Mucosa of stomach (tissue), 1 donor: ENCODE measurements around the gene ADAMTSL5.
"Not testable (repeated sequence)": the region's sequence is repeated elsewhere in the genome, so short reads cannot be mapped to it uniquely, and the experiment has no call there.

Experiments
- H3K27me3 ChIP-seq: one replicate; pipeline ENCODE4 v1.7.0; 2013; ENCODE audit warnings: mild to moderate bottlenecking, low read length; ENCODE audit not compliant: control insufficient read depth, insufficient read depth
- H3K36me3 ChIP-seq: one replicate; pipeline ENCODE4 v1.7.0; 2013; ENCODE audit warnings: low read length; ENCODE audit not compliant: control insufficient read depth, insufficient read depth
- H3K4me1 ChIP-seq: one replicate; pipeline ENCODE4 v1.7.0; 2013; ENCODE audit warnings: mild to moderate bottlenecking, low read length; ENCODE audit not compliant: control insufficient read depth, insufficient read depth
- H3K4me3 ChIP-seq: one replicate; pipeline ENCODE4 v1.7.0; 2013; ENCODE audit warnings: low read length
- H3K9ac ChIP-seq: one replicate; pipeline ENCODE4 v1.7.0; 2013; ENCODE audit warnings: mild to moderate bottlenecking, low read length, moderate library complexity
- H3K9me3 ChIP-seq: one replicate; pipeline ENCODE4 v1.7.0; 2013; ENCODE audit warnings: mild to moderate bottlenecking, low read length, moderate library complexity; ENCODE audit not compliant: control insufficient read depth
- donor health status: Pancreatic carcinoma.

Gene ADAMTSL5

GRCh38 chr19:1488282-1488601, 24.6 kb downstream of the ADAMTSL5 start:
- H3K4me1 ChIP-seq = peaks cover 16% of the 10 kb centered on the region
- H3K36me3 ChIP-seq = no peaks in the 10 kb centered on the region
- no peak overlapping the region for H3K4me3 ChIP-seq
- no peak overlapping the region for H3K9ac ChIP-seq
- peaks cover 7% of the 10 kb centered on the region for H3K27me3 ChIP-seq
- no peaks in the 10 kb centered on the region for H3K9me3 ChIP-seq

- no peak overlapping the region for H3K9ac ChIP-seq
- H3K4me1 ChIP-seq = peaks cover 16% of the 10 kb centered on the region
- H3K36me3 ChIP-seq = no peaks in the 10 kb centered on the region
- peaks cover 7% of the 10 kb centered on the region for H3K27me3 ChIP-seq
- H3K4me3 ChIP-seq = no peak overlapping the region
- no peaks in the 10 kb centered on the region for H3K9me3 ChIP-seq
Measured at GRCh38 chr19:1487576-1488281, 25.1 kb downstream of the ADAMTSL5 start.

GRCh38 chr19:1486720-1487575, 25.9 kb downstream of the ADAMTSL5 start:
- no peaks in the 10 kb centered on the region for H3K9me3 ChIP-seq
- H3K4me3 ChIP-seq = no peak overlapping the region
- peaks cover 6% of the 10 kb centered on the region for H3K27me3 ChIP-seq
- peaks cover 16% of the 10 kb centered on the region for H3K4me1 ChIP-seq
- H3K9ac ChIP-seq = no peak overlapping the region
- H3K36me3 ChIP-seq = no peaks in the 10 kb centered on the region

- no peak overlapping the region for H3K4me3 ChIP-seq
- no peaks in the 10 kb centered on the region for H3K9me3 ChIP-seq
- no peaks in the 10 kb centered on the region for H3K36me3 ChIP-seq
- no peak overlapping the region for H3K9ac ChIP-seq
- H3K27me3 ChIP-seq = no peaks in the 10 kb centered on the region
- no peaks in the 10 kb centered on the region for H3K4me1 ChIP-seq
Measured at GRCh38 chr19:1483979-1484428, 28.8 kb downstream of the ADAMTSL5 start.

- H3K9ac ChIP-seq = no peak overlapping the region
- no peaks in the 10 kb centered on the region for H3K4me1 ChIP-seq
- no peaks in the 10 kb centered on the region for H3K27me3 ChIP-seq
- no peaks in the 10 kb centered on the region for H3K9me3 ChIP-seq
- H3K4me3 ChIP-seq = no peak overlapping the region
- H3K36me3 ChIP-seq = no peaks in the 10 kb centered on the region
Measured at GRCh38 chr19:1483131-1483978, 29.5 kb downstream of the ADAMTSL5 start.

GRCh38 chr19:1482361-1483130, 30.3 kb downstream of the ADAMTSL5 start:
- no peak overlapping the region for H3K9ac ChIP-seq
- H3K36me3 ChIP-seq = no peaks in the 10 kb centered on the region
- H3K4me1 ChIP-seq = no peaks in the 10 kb centered on the region
- H3K4me3 ChIP-seq = no peak overlapping the region
- no peaks in the 10 kb centered on the region for H3K9me3 ChIP-seq
- H3K27me3 ChIP-seq = no peaks in the 10 kb centered on the region

GRCh38 chr19:1481893-1482360, 30.9 kb downstream of the ADAMTSL5 start:
- H3K4me3 ChIP-seq = no peak overlapping the region
- H3K36me3 ChIP-seq = no peaks in the 10 kb centered on the region
- H3K27me3 ChIP-seq = no peaks in the 10 kb centered on the region
- H3K9ac ChIP-seq = no peak overlapping the region
- H3K4me1 ChIP-seq = no peaks in the 10 kb centered on the region
- H3K9me3 ChIP-seq = no peaks in the 10 kb centered on the region

GRCh38 chr19:1481224-1481892, 31.5 kb downstream of the ADAMTSL5 start:
- no peak overlapping the region for H3K4me3 ChIP-seq
- no peaks in the 10 kb centered on the region for H3K9me3 ChIP-seq
- no peaks in the 10 kb centered on the region for H3K4me1 ChIP-seq

GRCh38 chr19:1478934-1479707, 33.7 kb downstream of the ADAMTSL5 start, which contains the start of gene C19orf25:
Gene C19orf25, minus strand, starts transcription at chr19:1479215. Its CDS starts 312 bp downstream, at chr19:1478903.
- Histone ChIP-seq H3K4me1 (no peaks in the 10 kb centered on the region), H3K27me3 (no peaks in the 10 kb centered on the region), H3K9me3 (no peaks in the 10 kb centered on the region), H3K4me3 (peak within 1 kb of the TSS; percentile 34), H3K9ac (peak within 1 kb of the TSS; percentile 82), H3K36me3 (no peaks in the 10 kb centered on the region)

More at GRCh38 chr19:1481224-1481892, 31.5 kb downstream of the ADAMTSL5 start:
- H3K27me3 ChIP-seq = no peaks in the 10 kb centered on the region
- H3K9ac ChIP-seq = no peak overlapping the region
- H3K36me3 ChIP-seq = no peaks in the 10 kb centered on the region

- H3K4me1 ChIP-seq, H3K9me3 ChIP-seq, H3K4me3 ChIP-seq, H3K9ac ChIP-seq, H3K36me3 ChIP-seq: not testable (repeated sequence)
- H3K27me3 ChIP-seq = peaks cover 18% of the 10 kb centered on the region
Measured at GRCh38 chr19:1477056-1477455, 35.8 kb downstream of the ADAMTSL5 start.
